Measurements from ENCODE around the gene TMTC1.

The TMTC1 gene

GRCh38 chr12:29739279-29739991 lies 44.3 kb downstream of the TMTC1 start:
- no peaks in the 10 kb centered on the region for H3K9me3 ChIP-seq (ENCODE audit: control insufficient read depth, low read length)
- H2AFZ ChIP-seq (ENCODE audit: low read depth, low read length) = no peak overlapping the region
- peaks cover 0 to 10% of the 10 kb centered on the region in 2 experiments for H3K36me3 ChIP-seq (ENCODE audit: control insufficient read depth in 1 of 2, insufficient read depth in 2 of 2, low read depth in 1 of 2, low read length in 2 of 2)
- no peak overlapping the region for H2BK15ac ChIP-seq (ENCODE audit: low read depth, poor library complexity, severe bottlenecking)
- peak overlapping the region in 1 of 2 experiments; percentile 46 for H3K4ac ChIP-seq (ENCODE audit: low read depth in 1 of 2, low read length in 2 of 2)
- no peak overlapping the region for H3K23ac ChIP-seq (ENCODE audit: low read length in 2 of 2)
- no peaks in the 10 kb centered on the region for H3K27me3 ChIP-seq (ENCODE audit: control insufficient read depth in 1 of 2, insufficient read depth in 1 of 2, low read length in 2 of 2)
- DNase-seq = peak; percentile 58
- no peak overlapping the region for H4K91ac ChIP-seq (ENCODE audit: low read length)
- H3K14ac ChIP-seq (ENCODE audit: low read length in 2 of 2) = no peak overlapping the region
- peak overlapping the region; percentile 2 to 88 for H2BK12ac ChIP-seq (ENCODE audit: low read length in 2 of 2)
- H2BK120ac ChIP-seq (ENCODE audit: low read depth, low read length) = no peak overlapping the region
- peak overlapping the region in 1 of 2 experiments; percentile 81 for H3K18ac ChIP-seq (ENCODE audit: low read depth in 1 of 2, low read length in 2 of 2)
- WGBS = 83% methylated on average over 10 of the region's 10 CpGs
- no peak overlapping the region for H2AK5ac ChIP-seq (ENCODE audit: low read length, severe bottlenecking)
- no peak overlapping the region for H3K27ac ChIP-seq (ENCODE audit: low read length, poor library complexity, severe bottlenecking)
- H3K9ac ChIP-seq (ENCODE audit: low read length) = no peak overlapping the region
- no peak overlapping the region for H2BK5ac ChIP-seq (ENCODE audit: low read depth, low read length, poor library complexity, severe bottlenecking)
- no peak overlapping the region for H3K4me2 ChIP-seq (ENCODE audit: low read length, poor library complexity, severe bottlenecking)
- H3K4me1 ChIP-seq (ENCODE audit: control insufficient read depth, insufficient read depth, low read depth, low read length) = peaks cover 2% of the 10 kb centered on the region
- H3K4me3 ChIP-seq (ENCODE audit: insufficient read depth in 1 of 2, low read depth in 1 of 2, low read length in 2 of 2) = peak overlapping the region in 1 of 2 experiments; percentile 3
- no peak overlapping the region for H4K8ac ChIP-seq (ENCODE audit: low read length)
- no peaks in the 10 kb centered on the region for H3K79me1 ChIP-seq (replicated peaks; ENCODE audit: low read length, poor library complexity, severe bottlenecking)

GRCh38 chr12:29738365-29738764 lies 45.4 kb downstream of the TMTC1 start:
- Histone ChIP-seq H3K79me1 (replicated peaks; ENCODE audit: low read length, poor library complexity, severe bottlenecking) (no peaks in the 10 kb centered on the region), H3K23ac (ENCODE audit: low read length in 2 of 2) (no peak overlapping the region), H3K4me2 (ENCODE audit: low read length, poor library complexity, severe bottlenecking) (no peak overlapping the region), H2BK120ac (ENCODE audit: low read depth, low read length) (no peak overlapping the region), H4K91ac (ENCODE audit: low read length) (no peak overlapping the region), H3K9ac (ENCODE audit: low read length) (no peak overlapping the region), H3K9me3 (ENCODE audit: control insufficient read depth, low read length) (no peaks in the 10 kb centered on the region), H3K14ac (ENCODE audit: low read length in 2 of 2) (no peak overlapping the region), H3K4ac (ENCODE audit: low read depth in 1 of 2, low read length in 2 of 2) (no peak overlapping the region), H2BK12ac (ENCODE audit: low read length in 2 of 2) (no peak overlapping the region), H4K8ac (ENCODE audit: low read length) (no peak overlapping the region), H3K36me3 (ENCODE audit: control insufficient read depth in 1 of 2, insufficient read depth in 2 of 2, low read depth in 1 of 2, low read length in 2 of 2) (peaks cover 0 to 17% of the 10 kb centered on the region in 2 experiments), H2AK5ac (ENCODE audit: low read length, severe bottlenecking) (no peak overlapping the region), H3K18ac (ENCODE audit: low read depth in 1 of 2, low read length in 2 of 2) (no peak overlapping the region), H2BK15ac (ENCODE audit: low read depth, poor library complexity, severe bottlenecking) (no peak overlapping the region), H3K4me3 (ENCODE audit: insufficient read depth in 1 of 2, low read depth in 1 of 2, low read length in 2 of 2) (no peak overlapping the region), H3K27ac (ENCODE audit: low read length, poor library complexity, severe bottlenecking) (no peak overlapping the region), H3K4me1 (ENCODE audit: control insufficient read depth, insufficient read depth, low read depth, low read length) (peaks cover 2% of the 10 kb centered on the region), H2AFZ (ENCODE audit: low read depth, low read length) (no peak overlapping the region), H3K27me3 (ENCODE audit: control insufficient read depth in 1 of 2, insufficient read depth in 1 of 2, low read length in 2 of 2) (no peaks in the 10 kb centered on the region), H2BK5ac (ENCODE audit: low read depth, low read length, poor library complexity, severe bottlenecking) (no peak overlapping the region)
- no peak for DNase-seq
- 96% methylated on average over 2 of the region's 3 CpGs for WGBS

- H2BK12ac ChIP-seq (ENCODE audit: low read length in 2 of 2) = no peak overlapping the region
- no peak for DNase-seq
- peaks cover 2% of the 10 kb centered on the region for H3K4me1 ChIP-seq (ENCODE audit: control insufficient read depth, insufficient read depth, low read depth, low read length)
- H2BK120ac ChIP-seq (ENCODE audit: low read depth, low read length) = no peak overlapping the region
- no peak overlapping the region for H2AK5ac ChIP-seq (ENCODE audit: low read length, severe bottlenecking)
- H3K14ac ChIP-seq (ENCODE audit: low read length in 2 of 2) = no peak overlapping the region
- H4K8ac ChIP-seq (ENCODE audit: low read length) = no peak overlapping the region
- peaks cover 0 to 23% of the 10 kb centered on the region in 2 experiments for H3K36me3 ChIP-seq (ENCODE audit: control insufficient read depth in 1 of 2, insufficient read depth in 2 of 2, low read depth in 1 of 2, low read length in 2 of 2)
- no peak overlapping the region for H2BK15ac ChIP-seq (ENCODE audit: low read depth, poor library complexity, severe bottlenecking)
- peak overlapping the region; percentile 25 for H4K91ac ChIP-seq (ENCODE audit: low read length)
- no peak overlapping the region for H2AFZ ChIP-seq (ENCODE audit: low read depth, low read length)
- H3K27ac ChIP-seq (ENCODE audit: low read length, poor library complexity, severe bottlenecking) = no peak overlapping the region
- no peak overlapping the region for H3K4me2 ChIP-seq (ENCODE audit: low read length, poor library complexity, severe bottlenecking)
- no peaks in the 10 kb centered on the region for H3K79me1 ChIP-seq (replicated peaks; ENCODE audit: low read length, poor library complexity, severe bottlenecking)
- H3K18ac ChIP-seq (ENCODE audit: low read depth in 1 of 2, low read length in 2 of 2) = no peak overlapping the region
- no peak overlapping the region for H2BK5ac ChIP-seq (ENCODE audit: low read depth, low read length, poor library complexity, severe bottlenecking)
- no peaks in the 10 kb centered on the region for H3K27me3 ChIP-seq (ENCODE audit: control insufficient read depth in 1 of 2, insufficient read depth in 1 of 2, low read length in 2 of 2)
- H3K4me3 ChIP-seq (ENCODE audit: insufficient read depth in 1 of 2, low read depth in 1 of 2, low read length in 2 of 2) = no peak overlapping the region
- no peak overlapping the region for H3K23ac ChIP-seq (ENCODE audit: low read length in 2 of 2)
- no peak overlapping the region for H3K9ac ChIP-seq (ENCODE audit: low read length)
- no peaks in the 10 kb centered on the region for H3K9me3 ChIP-seq (ENCODE audit: control insufficient read depth, low read length)
- WGBS = 94% methylated on average over 4 of the region's 4 CpGs
- no peak overlapping the region for H3K4ac ChIP-seq (ENCODE audit: low read depth in 1 of 2, low read length in 2 of 2)
Measured at GRCh38 chr12:29737644-29738043, 46.1 kb downstream of the TMTC1 start.

GRCh38 chr12:29735604-29736003 lies 48.1 kb downstream of the TMTC1 start:
- Histone ChIP-seq H3K79me1 (replicated peaks; ENCODE audit: low read length, poor library complexity, severe bottlenecking) (no peaks in the 10 kb centered on the region), H3K4ac (ENCODE audit: low read depth in 1 of 2, low read length in 2 of 2) (no peak overlapping the region), H3K9me3 (ENCODE audit: control insufficient read depth, low read length) (no peaks in the 10 kb centered on the region), H4K8ac (ENCODE audit: low read length) (no peak overlapping the region), H4K91ac (ENCODE audit: low read length) (no peak overlapping the region), H2BK15ac (ENCODE audit: low read depth, poor library complexity, severe bottlenecking) (no peak overlapping the region), H3K4me1 (ENCODE audit: control insufficient read depth, insufficient read depth, low read depth, low read length) (peaks cover 2% of the 10 kb centered on the region), H3K9ac (ENCODE audit: low read length) (no peak overlapping the region), H2AK5ac (ENCODE audit: low read length, severe bottlenecking) (no peak overlapping the region), H3K18ac (ENCODE audit: low read depth in 1 of 2, low read length in 2 of 2) (no peak overlapping the region), H2BK5ac (ENCODE audit: low read depth, low read length, poor library complexity, severe bottlenecking) (no peak overlapping the region), H2BK12ac (ENCODE audit: low read length in 2 of 2) (no peak overlapping the region), H3K23ac (ENCODE audit: low read length in 2 of 2) (no peak overlapping the region), H3K27me3 (ENCODE audit: control insufficient read depth in 1 of 2, insufficient read depth in 1 of 2, low read length in 2 of 2) (no peaks in the 10 kb centered on the region), H3K4me2 (ENCODE audit: low read length, poor library complexity, severe bottlenecking) (no peak overlapping the region), H3K4me3 (ENCODE audit: insufficient read depth in 1 of 2, low read depth in 1 of 2, low read length in 2 of 2) (no peak overlapping the region), H2BK120ac (ENCODE audit: low read depth, low read length) (no peak overlapping the region), H2AFZ (ENCODE audit: low read depth, low read length) (no peak overlapping the region), H3K36me3 (ENCODE audit: control insufficient read depth in 1 of 2, insufficient read depth in 2 of 2, low read depth in 1 of 2, low read length in 2 of 2) (peaks cover 0 to 29% of the 10 kb centered on the region in 2 experiments), H3K27ac (ENCODE audit: low read length, poor library complexity, severe bottlenecking) (no peak overlapping the region), H3K14ac (ENCODE audit: low read length in 2 of 2) (no peak overlapping the region)
- 81% methylated on average over 7 of the region's 7 CpGs for WGBS
- no peak for DNase-seq

Measured in mesenchymal stem cell (in vitro differentiated cells and primary cell).